ENCODE results near the gene MYLIP. TPM values are rescaled to one million over a fixed set of nuclear protein-coding genes. Genes with fewer than 3 reads are reported as not detected.

Gene MYLIP
- total and polyA plus RNA-seq, 2 donors (not counting 1 experiment from before 2014, with no cell fraction given), result 40.6 to 104 TPM

GRCh38 chr6:16180696-16181438 lies 52.0 kb downstream of the MYLIP start:
- H3K27ac ChIP-seq (ENCODE audit: low read length in 2 of 2), result no peak overlapping the region
- H3K4me2 ChIP-seq (replicated peaks; ENCODE audit: low read depth, low read length, poor library complexity, severe bottlenecking), result peak overlapping the region; percentile 63
- CTCF ChIA-PET, result interaction anchor here (0.9 to 11.1 kb wide), 6 partner anchors 20 to 557 kb away, joined by 4 to 152 read pairs (median 5); partner anchors contain the start of gene MYLIP

More at GRCh38 chr6:16180696-16181438, 52.0 kb downstream of the MYLIP start:
- H3K4me3 Mint-ChIP-seq, result peak overlapping the region; percentile 71
- Histone ChIP-seq H4K20me1 (ENCODE audit: control insufficient read depth, insufficient read depth, low read length, poor library complexity, severe bottlenecking) (no peaks in the 10 kb centered on the region), H2AFZ (ENCODE audit: insufficient read depth, low read depth, low read length, poor library complexity, severe bottlenecking) (no peak overlapping the region), H3K9ac (ENCODE audit: low read length) (no peak overlapping the region), H3K4me1 (ENCODE audit: control insufficient read depth in 2 of 2, insufficient read depth in 2 of 2, low read length in 2 of 2) (peaks cover 4 to 11% of the 10 kb centered on the region in 2 donors), H3K4me3 (ENCODE audit: control extremely low read depth in 1 of 5, extremely low read depth in 1 of 5, insufficient read depth in 1 of 5, low read depth in 2 of 5, low read length in 4 of 5) (no peak overlapping the region), H3K36me3 (replicated peaks in 1 of 2; ENCODE audit: control extremely low read depth in 1 of 2, control insufficient read depth in 1 of 2, extremely low read depth in 1 of 2, insufficient read depth in 2 of 2, low read length in 1 of 2) (no peaks in the 10 kb centered on the region), H3K79me2 (ENCODE audit: control insufficient read depth, insufficient read depth, low read length) (no peaks in the 10 kb centered on the region), H3K9me3 (ENCODE audit: control extremely low read depth in 1 of 3, control insufficient read depth in 2 of 3, insufficient read depth in 1 of 3, low read length in 2 of 3) (peaks cover 0 to 10% (median 1%) of the 10 kb centered on the region in 3 donors), H3K27me3 (replicated peaks in 1 of 4; ENCODE audit: control extremely low read depth in 1 of 4, control insufficient read depth in 3 of 4, insufficient read depth in 4 of 4, low read length in 3 of 4) (peaks cover 0 to 4% (median 0%) of the 10 kb centered on the region in 4 experiments)
- H3K4me1 Mint-ChIP-seq, result peaks cover 20% of the 10 kb centered on the region
- TF ChIP-seq EZH2 (IDR thresholded peaks at IDR 0.05; ENCODE audit: borderline replicate concordance, insufficient read depth, low read depth, low read length, poor library complexity, severe bottlenecking), result no peak
- TF ChIP-seq CTCF (IDR thresholded peaks at IDR 0.05), result no peak
- no peak overlapping the region for H3K27ac Mint-ChIP-seq
- peaks cover 4% of the 10 kb centered on the region for H3K27me3 Mint-ChIP-seq
- no peaks in the 10 kb centered on the region for H3K9me3 Mint-ChIP-seq (ENCODE audit: insufficient read depth)
- POLR2A ChIA-PET, result interaction anchor here (0.5 kb wide), 1 partner anchor 387 kb away, joined by 3 read pairs; no protein-coding TSS in a partner anchor
- 89% methylated on average over 42 of the region's 45 CpGs for WGBS (ENCODE audit: insufficient coverage)
- no peak for ATAC-seq (ENCODE audit: low read depth)
- intact Hi-C loops (cut with micrococcal nuclease), result loop anchor here (5.0 kb wide), 1 partner anchor 409 kb away; no protein-coding TSS in a partner anchor
- DNase-seq, result no peak

Data from B cell (primary cell).